Activated T-cell treated with anti-CD3 and anti-CD28 coated beads for 24 hours (primary cell): ENCODE data around the gene SIGLEC11.

Experiments used
- DNase-seq: peaks from one replicate; pipeline ENCODE4 v3.0.0-alpha.2; 2020; ENCODE audit warnings: low read depth

SIGLEC11 gene

GRCh38 chr19:49906879-49907564 is 54.0 kb downstream of the SIGLEC11 start:
- DNase-seq: no peak

- DNase-seq: no peak
Observed at GRCh38 chr19:49904136-49904535, 56.8 kb downstream of the SIGLEC11 start.
